GM23338 (cell line): ENCODE measurements around the gene LCP2. TPM values are rescaled to one million over a fixed set of nuclear protein-coding genes. Genes with fewer than 3 reads are reported as not detected.

Source experiments
- ATAC-seq: fragments of 200-7000 bp; cut with Tn5 transposase; 3 replicates; pipeline ENCODE4 v1.9.1; 2020
- DNase-seq: peaks from one replicate; pipeline ENCODE4 v3.0.0-alpha.2; 2015; ENCODE audit warnings: low spot score
- H2AFZ ChIP-seq: fragments of 200-600 bp; sonication (generic); 2 replicates; pipeline ENCODE4 v1.8.0; 2016; ENCODE audit warnings: antibody characterized with exemption, mild to moderate bottlenecking, moderate library complexity
- H3F3A ChIP-seq: fragments of 200-600 bp; sonication (generic); replicated peaks from 2 replicates; pipeline ENCODE4 v1.8.0; 2017; ENCODE audit warnings: antibody characterized with exemption, mixed run types, low read depth
- H3K27ac ChIP-seq: fragments of 200-600 bp; sonication (generic); 2 replicates; pipeline ENCODE4 v1.6.1; 2016; ENCODE audit warnings: low read depth
- H3K27me3 ChIP-seq: fragments of 200-600 bp; sonication (generic); 2 replicates; pipeline ENCODE4 v1.8.0; 2016; ENCODE audit warnings: mild to moderate bottlenecking, mixed run types, moderate library complexity; ENCODE audit not compliant: insufficient read depth
- H3K36me3 ChIP-seq: fragments of 200-600 bp; sonication (generic); 2 replicates; pipeline ENCODE4 v1.8.0; 2016; ENCODE audit warnings: mild to moderate bottlenecking; ENCODE audit not compliant: insufficient read depth
- H3K4me1 ChIP-seq: fragments of 200-600 bp; sonication (generic); 2 replicates; pipeline ENCODE4 v1.8.0; 2016; ENCODE audit warnings: mild to moderate bottlenecking, moderate library complexity; ENCODE audit not compliant: insufficient read depth
- H3K4me2 ChIP-seq: fragments of 200-600 bp; sonication (generic); 2 replicates; pipeline ENCODE4 v1.7.1; 2017; ENCODE audit warnings: mixed run types
- H3K4me3 ChIP-seq: fragments of 200-600 bp; sonication (generic); 2 replicates; pipeline ENCODE4 v1.6.1; 2016; ENCODE audit warnings: mixed run types
- H3K79me2 ChIP-seq: fragments of 200-600 bp; sonication (generic); replicated peaks from 2 replicates; pipeline ENCODE4 v1.8.0; 2017; ENCODE audit warnings: mild to moderate bottlenecking; ENCODE audit not compliant: insufficient read depth
- H3K9me2 ChIP-seq: fragments of 200-600 bp; sonication (generic); 2 replicates; pipeline ENCODE4 v1.8.0; 2017; ENCODE audit not compliant: insufficient read depth
- H4K20me1 ChIP-seq: fragments of 200-600 bp; sonication (generic); replicated peaks from 2 replicates; pipeline ENCODE4 v1.8.0; 2017; ENCODE audit warnings: mild to moderate bottlenecking; ENCODE audit not compliant: insufficient read depth
- H3K27ac Mint-ChIP-seq: 2 replicates; pipeline ENCODE4 v1.8.0; 2020; ENCODE audit warnings: inconsistent platforms, mild to moderate bottlenecking, moderate library complexity, mixed read lengths
- H3K27me3 Mint-ChIP-seq: 3 replicates; pipeline ENCODE4 v1.8.0; 2022; ENCODE audit warnings: low read depth, mild to moderate bottlenecking, moderate library complexity, mixed read lengths, inconsistent platforms; ENCODE audit not compliant: insufficient read depth, poor library complexity
- H3K36me3 Mint-ChIP-seq: 3 replicates; pipeline ENCODE4 v1.8.0; 2021; ENCODE audit warnings: low read depth, mild to moderate bottlenecking, inconsistent platforms, moderate library complexity, mixed read lengths
- H3K4me1 Mint-ChIP-seq: 3 replicates; pipeline ENCODE4 v1.8.0; 2020; ENCODE audit warnings: mild to moderate bottlenecking, inconsistent platforms, mixed read lengths
- H3K4me3 Mint-ChIP-seq: 3 replicates; pipeline ENCODE4 v1.8.0; 2021; ENCODE audit warnings: moderate library complexity, mild to moderate bottlenecking, inconsistent platforms, mixed read lengths
- H3K9me3 Mint-ChIP-seq: 3 replicates; pipeline ENCODE4 v1.8.0; 2020; ENCODE audit warnings: moderate library complexity, mild to moderate bottlenecking, inconsistent platforms, mixed read lengths
- CREB1 ChIP-seq: fragments of 250-450 bp; sonication (Bioruptor Pico); IDR thresholded peaks from 2 replicates; pipeline ENCODE4 v1.5.0; 2020; ENCODE audit warnings: low read depth, mild to moderate bottlenecking, moderate library complexity
- CTCF ChIP-seq, 2 experiments: fragments of 200-600 bp in 1 of 2; sonication (generic) in 1 of 2; conservative IDR thresholded peaks; 2 replicates each; pipeline versions ENCODE4 v1.5.1 to v1.6.1; 2016 to 2017; ENCODE audit warnings: antibody characterized with exemption in 2 of 2, low read depth in 2 of 2, mild to moderate bottlenecking in 2 of 2, moderate library complexity in 1 of 2
- ETS1 ChIP-seq: IDR thresholded peaks from 2 replicates; pipeline ENCODE4 v1.6.1; 2016; ENCODE audit warnings: antibody characterized with exemption
- EZH2 ChIP-seq: fragments of 200-600 bp; sonication (generic); IDR thresholded peaks from one replicate; pipeline ENCODE4 v1.8.0; 2017; ENCODE audit warnings: antibody characterized with exemption, mild to moderate bottlenecking, low read depth; ENCODE audit not compliant: unreplicated experiment
- EZH2phosphoT487 ChIP-seq: fragments of 200-600 bp; sonication (generic); IDR thresholded peaks from one replicate; pipeline ENCODE4 v1.8.1; 2018; ENCODE audit warnings: antibody characterized with exemption; ENCODE audit not compliant: unreplicated experiment
- NANOG ChIP-seq: IDR thresholded peaks from 2 replicates; pipeline ENCODE4 v1.6.1; 2016; ENCODE audit warnings: antibody characterized with exemption, borderline replicate concordance
- REST ChIP-seq: IDR thresholded peaks from one replicate; pipeline ENCODE4 v1.6.1; 2018; ENCODE audit warnings: antibody characterized with exemption; ENCODE audit not compliant: unreplicated experiment
- ZNF114 ChIP-seq: fragments of 250-450 bp; sonication (Bioruptor Pico); IDR thresholded peaks from 2 replicates; pipeline ENCODE4 v1.5.0; 2020; ENCODE audit warnings: mild to moderate bottlenecking, moderate library complexity
- ZNF331 ChIP-seq: fragments of 250-450 bp; sonication (Bioruptor Pico); IDR thresholded peaks from 2 replicates; pipeline ENCODE4 v1.5.0; 2020; ENCODE audit warnings: low read depth, mild to moderate bottlenecking, moderate library complexity
- ZNF462 ChIP-seq: fragments of 250-450 bp; sonication (Bioruptor Pico); IDR thresholded peaks from 2 replicates; pipeline ENCODE4 v1.5.0; 2020; ENCODE audit warnings: mild to moderate bottlenecking, moderate library complexity
- polyA plus RNA-seq: library from polyadenylated mRNA; unstranded; fragments of >200 nt; fragmentation: Nextera tagmentation; extraction: Ambion mirVana; gene quantifications from 2 replicates; pipeline ENCODE4 v1.2.1, GENCODE V29; 2016
- total RNA-seq: library from RNA; depleted of rRNA; stranded (reverse); fragments of >200 nt; shearing (Covaris generic); gene quantifications from 2 replicates; pipeline ENCODE4 v1.2.3, GENCODE V29; 2014

Gene LCP2
- total and polyA plus RNA-seq, 2 experiments from 2014 or later: 0.26 to 0.38 TPM

- no peak overlapping the region for H3K4me3 ChIP-seq
- H4K20me1 ChIP-seq: no peaks in the 10 kb centered on the region
- H3K36me3 ChIP-seq: no peaks in the 10 kb centered on the region
- no peak overlapping the region for H2AFZ ChIP-seq
- ATAC-seq (no peak), DNase-seq (no peak)
- TF ChIP-seq CTCF (conservative IDR thresholded peaks at IDR 0.05; ENCODE audit: low read depth in 2 of 2) (no peak), ZNF462 (CRISPR knock-in tag) (no peak), ETS1 (no peak), EZH2 (no peak), EZH2phosphoT487 (no peak), CREB1 (CRISPR knock-in tag) (no peak), ZNF331 (no peak), REST (no peak), ZNF114 (CRISPR knock-in tag) (no peak), NANOG (no peak)
- H3K79me2 ChIP-seq: no peaks in the 10 kb centered on the region
- no peaks in the 10 kb centered on the region for H3K27me3 ChIP-seq
- Mint-ChIP-seq H3K4me3 (no peak overlapping the region), H3K27me3 (peaks cover 6% of the 10 kb centered on the region), H3K27ac (no peak overlapping the region), H3K9me3 (no peaks in the 10 kb centered on the region), H3K4me1 (peaks cover 39% of the 10 kb centered on the region), H3K36me3 (no peaks in the 10 kb centered on the region)
- no peak overlapping the region for H3K27ac ChIP-seq
- H3K4me2 ChIP-seq: no peak overlapping the region
- H3K4me1 ChIP-seq: peaks cover 8% of the 10 kb centered on the region; the same call in 1 of the 2 replicates
- H3K9me2 ChIP-seq: no peaks in the 10 kb centered on the region
- no peaks in the 10 kb centered on the region for H3F3A ChIP-seq
Measured at GRCh38 chr5:170226129-170226615, 71.4 kb downstream of the LCP2 start.
